Esophagus muscularis mucosa (tissue), 4 donors: Measurements from ENCODE around the gene TRIM2.

Experiments used
- EP300 ChIP-seq: sonication (generic); formaldehyde crosslinking; IDR thresholded peaks from one replicate; pipeline ENCODE4 v1.6.1; 2017; ENCODE audit warnings: antibody characterized with exemption
- POLR2A ChIP-seq: fragments of 450-650 bp; IDR thresholded peaks from one replicate; pipeline ENCODE4 v1.6.1; 2017; ENCODE audit warnings: antibody characterized with exemption, moderate library complexity, mild to moderate bottlenecking, low read depth
- POLR2AphosphoS5 ChIP-seq, 2 donors: sonication (generic); formaldehyde crosslinking; IDR thresholded peaks; one replicate each; pipeline ENCODE4 v1.6.1; 2017; ENCODE audit warnings: antibody characterized with exemption in 2 of 2
- TF ChIP-seq, protein P1 (sequence below), 3 experiments: fragments of 200-600 bp in 2 of 3; fragments of 450-650 bp in 1 of 3; sonication (generic) in 2 of 3; IDR thresholded peaks; one replicate each; pipeline ENCODE4 v1.5.1; 2017 to 2019; ENCODE audit warnings: antibody characterized with exemption in 3 of 3, mild to moderate bottlenecking in 2 of 3, moderate library complexity in 1 of 3

GRCh38 chr4:153229545-153229944 lies 25.3 kb downstream of the TRIM2 start:
- TF ChIP-seq POLR2AphosphoS5 (IDR thresholded peaks at IDR 0.05) (no peak), POLR2A (no peak), EP300 (no peak)
- TF ChIP-seq, protein P1, sequence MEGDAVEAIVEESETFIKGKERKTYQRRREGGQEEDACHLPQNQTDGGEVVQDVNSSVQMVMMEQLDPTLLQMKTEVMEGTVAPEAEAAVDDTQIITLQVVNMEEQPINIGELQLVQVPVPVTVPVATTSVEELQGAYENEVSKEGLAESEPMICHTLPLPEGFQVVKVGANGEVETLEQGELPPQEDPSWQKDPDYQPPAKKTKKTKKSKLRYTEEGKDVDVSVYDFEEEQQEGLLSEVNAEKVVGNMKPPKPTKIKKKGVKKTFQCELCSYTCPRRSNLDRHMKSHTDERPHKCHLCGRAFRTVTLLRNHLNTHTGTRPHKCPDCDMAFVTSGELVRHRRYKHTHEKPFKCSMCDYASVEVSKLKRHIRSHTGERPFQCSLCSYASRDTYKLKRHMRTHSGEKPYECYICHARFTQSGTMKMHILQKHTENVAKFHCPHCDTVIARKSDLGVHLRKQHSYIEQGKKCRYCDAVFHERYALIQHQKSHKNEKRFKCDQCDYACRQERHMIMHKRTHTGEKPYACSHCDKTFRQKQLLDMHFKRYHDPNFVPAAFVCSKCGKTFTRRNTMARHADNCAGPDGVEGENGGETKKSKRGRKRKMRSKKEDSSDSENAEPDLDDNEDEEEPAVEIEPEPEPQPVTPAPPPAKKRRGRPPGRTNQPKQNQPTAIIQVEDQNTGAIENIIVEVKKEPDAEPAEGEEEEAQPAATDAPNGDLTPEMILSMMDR (IDR thresholded peaks at IDR 0.05) = no peak
